Middle frontal gyrus (tissue), 1 donor: ENCODE results near the gene RSRC1.
"Not testable (repeated sequence)": the region's sequence is repeated elsewhere in the genome, so short reads cannot be mapped to it uniquely, and the experiment has no call there.

Experiments used
- DNase-seq: peaks from one replicate; pipeline ENCODE4 v3.0.0-alpha.2; 2015; ENCODE audit warnings: low spot score; ENCODE audit errors: extremely low spot score

RSRC1 gene

GRCh38 chr3:158100681-158101080 lies 9.2 kb upstream of the RSRC1 start:
- DNase-seq, result no peak

GRCh38 chr3:158101335-158102241 lies 8.3 kb upstream of the RSRC1 start:
- no peak for DNase-seq

DNA sequence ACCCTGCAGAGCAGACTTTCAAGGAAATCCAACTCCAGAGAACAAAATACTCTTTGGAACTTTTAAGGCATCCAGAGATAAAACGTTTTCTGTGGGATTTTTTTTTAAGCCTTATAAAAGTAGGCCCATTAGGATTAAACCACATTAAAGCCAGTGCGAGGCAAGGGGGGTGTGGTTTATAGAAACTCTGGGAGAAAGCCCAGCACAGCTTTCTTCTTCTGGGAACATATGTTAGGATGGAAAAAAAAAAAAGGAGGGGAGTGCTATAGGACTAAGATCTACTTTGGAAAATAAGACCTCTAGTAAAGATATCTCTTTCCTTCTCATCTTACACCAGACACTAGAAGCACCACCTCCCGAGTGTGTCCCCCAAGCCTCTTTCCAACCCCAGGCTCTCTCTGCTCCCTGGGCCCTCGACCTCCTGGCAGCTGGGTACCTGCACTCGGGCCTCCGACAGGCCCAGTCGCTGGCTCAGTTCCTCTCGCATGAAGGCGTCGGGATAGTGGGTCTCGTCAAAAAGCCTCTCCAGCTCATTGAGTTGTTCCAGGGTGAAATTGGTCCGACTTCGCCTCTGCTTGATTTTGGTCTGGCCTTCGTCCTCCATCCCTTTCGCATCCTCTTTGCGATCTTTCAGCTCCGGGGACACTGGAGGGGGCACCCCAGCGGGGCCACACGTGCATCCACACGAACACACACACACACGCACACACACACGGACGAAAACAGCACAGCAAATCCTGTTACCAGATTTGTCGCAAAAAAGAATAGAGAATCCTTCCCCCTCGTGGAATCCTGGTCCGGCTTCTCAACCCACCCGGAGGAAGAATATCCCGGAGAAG lies 7.4 kb upstream of the RSRC1 start:
- no peak for DNase-seq

GRCh38 chr3:158103081-158103886 lies 6.6 kb upstream of the RSRC1 start:
- no peak for DNase-seq

- DNase-seq, result no peak
These were observed 6.0 kb upstream of the RSRC1 start for GRCh38 chr3:158103887-158104327.

DNA sequence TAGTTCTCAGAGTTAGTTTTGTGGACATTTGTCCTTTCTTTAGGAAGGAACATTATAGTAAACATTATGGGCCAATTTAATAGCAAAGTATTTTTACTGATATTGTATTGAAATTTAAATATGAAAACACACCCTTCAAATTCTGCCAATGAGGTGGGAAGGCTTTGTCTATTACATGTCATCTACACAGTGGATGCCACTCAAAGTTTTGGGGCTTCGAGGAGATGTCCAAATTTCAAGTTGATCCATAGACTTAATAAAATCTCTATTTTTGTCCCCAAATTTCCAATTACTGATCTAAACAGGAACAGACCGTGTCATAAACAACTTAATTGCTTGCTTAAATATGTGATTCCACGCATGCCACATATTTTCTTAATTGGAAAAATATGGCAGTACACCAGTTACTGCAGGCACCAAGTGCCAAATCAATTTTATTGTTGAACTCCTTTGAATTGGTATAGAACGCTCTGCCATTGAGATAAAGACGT lies 5.4 kb upstream of the RSRC1 start:
- DNase-seq, result no peak

DNA sequence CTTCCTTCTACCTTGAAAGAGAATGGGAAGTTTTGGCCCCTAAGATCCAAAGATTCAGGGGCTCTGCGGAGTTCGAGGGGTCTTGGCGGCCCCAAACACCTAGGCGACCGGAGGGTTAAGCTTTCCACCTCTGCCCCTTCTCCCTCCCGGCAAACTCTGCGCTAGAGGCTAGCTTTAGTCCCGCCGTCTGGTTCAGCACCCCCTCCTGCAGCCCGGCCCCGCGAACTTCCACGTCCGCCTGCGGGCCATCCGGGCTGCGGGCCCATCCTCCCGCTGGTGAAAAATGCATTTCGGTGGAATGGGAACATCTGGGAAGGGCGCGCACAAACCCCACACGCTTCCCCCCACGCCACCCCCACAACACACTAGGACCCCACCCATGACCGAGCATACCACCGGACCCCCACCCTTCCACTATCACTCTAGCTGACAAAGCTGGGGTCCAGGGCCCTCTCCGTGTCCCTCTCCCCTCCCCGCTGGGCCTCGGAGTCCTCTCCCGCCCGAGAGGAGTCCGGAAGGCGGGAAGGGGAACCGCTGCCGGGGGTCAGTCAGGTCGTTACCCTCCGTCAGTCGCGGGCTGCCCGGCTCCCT lies 4.7 kb upstream of the RSRC1 start:
- DNase-seq, result no peak

DNA sequence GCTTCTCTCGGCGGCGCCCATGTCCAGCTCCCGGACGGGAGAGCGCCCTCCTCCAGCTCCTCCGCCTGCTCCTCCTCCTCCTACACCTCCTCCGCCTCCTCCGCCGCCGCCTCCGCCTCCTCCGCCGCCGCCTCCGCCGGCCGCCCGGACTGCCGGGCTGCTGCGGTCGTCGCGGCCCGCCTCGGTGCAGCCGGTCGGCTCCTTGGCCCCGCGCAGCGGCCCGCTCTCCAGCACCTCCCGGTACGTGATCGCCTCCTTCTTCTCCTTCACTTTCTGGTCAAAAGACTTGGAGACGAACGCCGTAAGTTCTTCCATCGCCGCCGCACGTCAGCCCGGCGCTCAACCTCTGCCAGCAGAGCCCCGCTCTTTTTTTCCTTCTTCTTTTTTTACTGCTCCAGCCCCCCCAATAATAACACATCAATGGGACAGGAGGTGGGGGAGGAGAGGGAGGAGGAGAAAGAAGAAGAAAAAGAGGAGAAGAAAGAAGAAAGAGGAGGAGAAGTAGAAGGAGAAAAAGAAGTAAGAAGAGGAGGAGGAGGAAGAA lies 4.1 kb upstream of the RSRC1 start:
- no peak for DNase-seq

- DNase-seq, result no peak
These were observed 3.0 kb upstream of the RSRC1 start for GRCh38 chr3:158106766-158107471.

DNA sequence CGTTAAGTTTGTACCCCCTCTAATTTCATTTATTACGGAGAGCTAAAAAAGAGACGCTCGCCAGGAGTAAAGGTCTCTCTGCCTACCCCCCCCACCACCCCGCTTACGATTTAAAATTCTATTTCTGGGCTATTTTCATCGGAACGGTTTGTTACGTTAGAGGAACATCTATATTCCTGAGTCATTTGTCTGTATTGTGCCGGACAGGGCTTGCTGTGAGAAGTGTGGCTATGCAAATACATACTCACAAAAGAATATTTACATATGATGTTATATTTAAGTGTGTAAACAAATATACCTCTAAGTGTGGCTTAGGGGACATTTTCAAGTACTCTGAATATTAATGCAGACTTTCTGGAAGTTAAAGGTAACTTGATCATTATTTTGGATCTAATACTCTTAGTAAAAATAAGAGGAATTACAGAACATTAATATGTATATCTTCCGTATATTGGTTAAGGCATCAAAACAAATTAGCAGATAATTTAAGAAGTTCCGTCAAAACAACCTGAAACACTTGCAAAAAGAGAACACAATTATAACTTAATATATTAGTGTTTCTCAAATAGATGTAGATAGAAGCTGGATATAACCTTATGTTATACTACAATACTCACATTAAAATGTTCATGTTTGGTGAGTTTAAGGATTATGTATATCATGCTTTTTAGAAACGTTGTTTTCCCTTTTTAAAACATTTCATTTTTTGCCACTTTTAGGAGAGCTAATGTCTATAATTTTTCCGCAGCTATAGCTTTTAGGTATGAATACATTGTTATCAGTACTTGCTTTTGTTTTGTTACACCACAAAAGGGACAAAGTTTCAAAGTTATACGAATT lies 2.1 kb upstream of the RSRC1 start:
- no peak for DNase-seq

DNA sequence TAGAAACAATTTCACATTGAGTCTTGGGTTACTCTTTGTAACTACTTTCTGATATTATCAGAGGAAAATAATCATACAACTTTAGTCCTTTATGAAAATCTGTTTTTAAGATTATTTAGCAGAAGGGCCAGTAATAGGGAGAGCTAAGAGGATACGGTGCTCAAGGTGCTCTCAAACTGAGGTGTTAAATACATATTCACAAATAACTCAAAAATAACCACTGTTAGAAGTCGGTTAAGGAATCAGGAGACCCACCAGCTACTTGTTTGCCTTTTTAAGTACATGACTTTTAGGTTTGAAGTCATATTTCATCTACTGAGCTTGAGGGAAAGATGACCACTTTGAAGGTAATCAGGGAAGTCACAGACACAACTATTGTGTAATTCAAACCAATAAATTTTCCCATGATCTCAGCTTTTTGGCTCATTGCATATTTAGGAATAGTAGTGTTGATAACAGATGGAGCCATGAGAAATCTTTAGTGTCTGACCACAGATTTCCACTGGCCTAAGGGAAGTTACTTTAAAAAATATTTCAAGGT lies 1.4 kb upstream of the RSRC1 start:
- no peak for DNase-seq

- DNase-seq, result no peak
These were observed 540 bp upstream of the RSRC1 start for GRCh38 chr3:158109295-158109803.

DNA sequence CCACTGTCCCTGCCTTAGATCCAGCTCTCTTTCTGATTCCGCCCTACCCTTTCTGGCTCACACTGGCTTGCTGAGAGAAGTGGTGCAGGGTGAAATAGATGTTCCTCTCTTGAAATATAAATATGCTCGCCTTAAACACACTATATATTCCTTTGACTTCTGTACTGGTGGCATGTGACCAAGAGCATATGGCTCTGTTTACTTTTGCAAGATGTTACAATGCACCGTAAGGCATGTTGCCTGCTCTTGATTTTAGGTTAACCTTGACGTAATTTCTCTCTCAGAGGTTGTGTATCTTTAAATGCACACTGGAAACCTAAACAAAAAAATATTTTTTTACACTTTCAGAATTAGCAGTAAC lies 749 bp downstream of the RSRC1 start:
- DNase-seq, result no peak

DNA sequence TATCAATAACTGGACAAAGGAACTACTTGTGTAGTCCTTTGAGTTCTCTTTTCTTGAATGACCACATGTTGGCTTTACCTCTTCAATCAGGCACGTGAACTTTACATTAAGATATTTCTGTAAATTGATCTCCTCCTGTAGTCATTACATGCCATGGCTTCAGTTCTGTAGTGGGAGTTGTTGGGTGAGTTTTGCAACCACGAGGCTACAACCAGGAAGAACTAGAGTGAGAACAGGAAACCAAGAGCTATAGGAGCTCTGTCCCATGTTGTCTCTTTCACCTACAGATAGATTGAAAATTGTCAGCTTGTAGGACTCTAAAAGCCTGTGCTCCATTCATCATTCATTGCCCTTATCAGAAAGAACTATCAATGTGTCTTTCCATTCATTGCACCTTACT lies 2.0 kb downstream of the RSRC1 start:
- DNase-seq, result no peak

GRCh38 chr3:158113595-158113994 lies 3.7 kb downstream of the RSRC1 start:
- DNase-seq, result not testable (repeated sequence)

GRCh38 chr3:158120330-158120729 lies 10.4 kb downstream of the RSRC1 start:
- DNase-seq, result no peak

DNA sequence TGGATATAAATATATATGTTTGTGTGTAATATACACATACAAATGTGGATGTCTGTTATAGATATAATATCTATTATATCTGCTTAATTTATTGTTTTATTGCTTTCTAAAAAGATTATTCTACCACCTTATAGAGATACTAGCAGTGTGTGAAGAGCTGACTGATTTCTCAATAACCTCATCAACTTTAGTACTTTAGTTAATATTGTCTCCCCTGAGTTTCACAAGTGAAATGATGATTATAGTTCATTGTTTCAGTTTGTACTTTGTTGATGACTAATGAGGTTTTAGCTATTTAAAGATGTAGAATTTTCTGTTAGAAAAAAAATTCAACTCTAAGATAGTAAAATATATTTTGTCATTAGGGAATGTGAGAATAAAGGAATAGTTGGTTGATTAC lies 11.4 kb downstream of the RSRC1 start:
- no peak for DNase-seq

GRCh38 chr3:158122721-158123120 lies 12.8 kb downstream of the RSRC1 start:
- not testable (repeated sequence) for DNase-seq
